ENCODE data around the gene NUDCD2. TPM values are rescaled to one million over a fixed set of nuclear protein-coding genes. Genes with fewer than 3 reads are reported as not detected.

The NUDCD2 gene
- polyA plus RNA-seq, 1 donor (not counting 4 experiments of a cell fraction or from before 2014, with no cell fraction given) = 15.9 TPM

- peaks cover 19% of the 10 kb centered on the region for H3K79me2 ChIP-seq (ENCODE audit: control insufficient read depth, insufficient read depth, low read length)
- peaks cover 0 to 4% of the 10 kb centered on the region in 2 experiments for H3K36me3 ChIP-seq (ENCODE audit: control insufficient read depth in 2 of 2, extremely low read depth in 1 of 2, insufficient read depth in 2 of 2, low read length in 2 of 2)
- H3K9me1 ChIP-seq (ENCODE audit: control insufficient read depth, extremely low read depth, insufficient read depth, low read length) = no peaks in the 10 kb centered on the region
- no peaks in the 10 kb centered on the region for H3K9me3 ChIP-seq (ENCODE audit: control insufficient read depth, low read depth, low read length)
- H3K4me1 ChIP-seq (ENCODE audit: control insufficient read depth, extremely low read depth, insufficient read depth, low read length) = peaks cover 5% of the 10 kb centered on the region
- no peaks in the 10 kb centered on the region for H4K20me1 ChIP-seq (ENCODE audit: control insufficient read depth, extremely low read depth, insufficient read depth, low read length)
- H3K4me2 ChIP-seq (ENCODE audit: control insufficient read depth, extremely low read depth, insufficient read depth, low read depth, low read length) = no peak overlapping the region
- H3K9ac ChIP-seq (ENCODE audit: control insufficient read depth, extremely low read depth, insufficient read depth, low read length) = no peak overlapping the region
- TF ChIP-seq CTCF (optimal IDR thresholded peaks at IDR 0.05 in 1 of 3, IDR thresholded peaks at IDR 0.05 in 1 of 3, conservative IDR thresholded peaks at IDR 0.05 in 1 of 3; ENCODE audit: extremely low read depth in 1 of 3, insufficient read depth in 2 of 3, low read length in 3 of 3) (no peak), EZH2 (IDR thresholded peaks at IDR 0.05; ENCODE audit: low read length) (no peak)
- FAIRE-seq (no peak), DNase-seq (ENCODE audit: low read depth, low spot score) (no peak)
- H3K27me3 ChIP-seq (ENCODE audit: control insufficient read depth, extremely low read depth, insufficient read depth, low read length) = no peaks in the 10 kb centered on the region
- H3K4me3 ChIP-seq (ENCODE audit: control insufficient read depth in 2 of 3, extremely low read depth in 1 of 3, insufficient read depth in 2 of 3, low read depth in 1 of 3, low read length in 3 of 3) = no peak overlapping the region
- no peak overlapping the region for H3K27ac ChIP-seq (ENCODE audit: control insufficient read depth, insufficient read depth, low read length)
- no peak overlapping the region for H2AFZ ChIP-seq (ENCODE audit: control insufficient read depth, low read length)
- dilution Hi-C loops (cut with MboI; ENCODE audit: extremely low pct_ligation_motif_present, low sequenced_read_pairs) = no loop called here
Observed at GRCh38 chr5:163453705-163454104, 6.2 kb downstream of the NUDCD2 start.

DNA sequence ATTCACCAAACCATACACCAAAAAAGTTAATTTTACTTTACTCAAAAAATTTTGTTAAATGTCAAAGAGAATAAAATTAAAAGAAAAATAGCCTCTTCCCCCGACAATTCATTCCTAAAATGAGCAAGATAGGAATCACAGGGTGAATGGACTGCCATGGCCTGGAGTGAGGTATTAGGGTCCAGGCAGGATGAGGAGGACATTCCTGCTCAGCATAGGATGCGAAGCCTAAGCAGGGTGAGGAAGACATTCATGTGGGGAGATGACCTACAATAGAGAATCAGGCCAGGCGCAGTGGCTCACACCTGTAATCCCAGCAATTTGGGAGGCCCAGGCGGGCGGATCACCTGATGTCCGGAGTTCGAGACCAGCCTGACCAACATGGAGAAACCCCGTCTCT is 8.4 kb downstream of the NUDCD2 start:
- Histone ChIP-seq H3K36me3 (ENCODE audit: control insufficient read depth in 2 of 2, extremely low read depth in 1 of 2, insufficient read depth in 2 of 2, low read length in 2 of 2) (peaks cover 0 to 9% of the 10 kb centered on the region in 2 experiments), H3K27ac (ENCODE audit: control insufficient read depth, insufficient read depth, low read length) (no peak overlapping the region), H3K9ac (ENCODE audit: control insufficient read depth, extremely low read depth, insufficient read depth, low read length) (no peak overlapping the region), H3K9me3 (ENCODE audit: control insufficient read depth, low read depth, low read length) (no peaks in the 10 kb centered on the region), H3K4me2 (ENCODE audit: control insufficient read depth, extremely low read depth, insufficient read depth, low read depth, low read length) (no peak overlapping the region), H4K20me1 (ENCODE audit: control insufficient read depth, extremely low read depth, insufficient read depth, low read length) (no peaks in the 10 kb centered on the region), H3K9me1 (ENCODE audit: control insufficient read depth, extremely low read depth, insufficient read depth, low read length) (no peaks in the 10 kb centered on the region), H3K4me3 (ENCODE audit: control insufficient read depth in 2 of 3, extremely low read depth in 1 of 3, insufficient read depth in 2 of 3, low read depth in 1 of 3, low read length in 3 of 3) (no peak overlapping the region), H3K4me1 (ENCODE audit: control insufficient read depth, extremely low read depth, insufficient read depth, low read length) (no peaks in the 10 kb centered on the region), H2AFZ (ENCODE audit: control insufficient read depth, low read length) (no peak overlapping the region), H3K79me2 (ENCODE audit: control insufficient read depth, insufficient read depth, low read length) (peaks cover 2% of the 10 kb centered on the region), H3K27me3 (ENCODE audit: control insufficient read depth, extremely low read depth, insufficient read depth, low read length) (no peaks in the 10 kb centered on the region)
- FAIRE-seq (no peak), DNase-seq (ENCODE audit: low read depth, low spot score) (no peak)
- TF ChIP-seq EZH2 (IDR thresholded peaks at IDR 0.05; ENCODE audit: low read length) (no peak), CTCF (optimal IDR thresholded peaks at IDR 0.05 in 1 of 3, IDR thresholded peaks at IDR 0.05 in 1 of 3, conservative IDR thresholded peaks at IDR 0.05 in 1 of 3; ENCODE audit: extremely low read depth in 1 of 3, insufficient read depth in 2 of 3, low read length in 3 of 3) (no peak)
- dilution Hi-C loops (cut with MboI; ENCODE audit: extremely low pct_ligation_motif_present, low sequenced_read_pairs) = no loop called here
